VCaP (cell line): Measurements from ENCODE around the gene SH2D3C.

ENCODE experiments used
- H3K27ac ChIP-seq: fragments of 450-650 bp; 2 replicates; pipeline ENCODE4 v1.5.1; 2017
- CTCF ChIP-seq: fragments of 450-650 bp; conservative IDR thresholded peaks from 2 replicates; pipeline ENCODE4 v1.5.1; 2017; ENCODE audit warnings: mild to moderate bottlenecking, moderate library complexity

Gene SH2D3C, protein sequence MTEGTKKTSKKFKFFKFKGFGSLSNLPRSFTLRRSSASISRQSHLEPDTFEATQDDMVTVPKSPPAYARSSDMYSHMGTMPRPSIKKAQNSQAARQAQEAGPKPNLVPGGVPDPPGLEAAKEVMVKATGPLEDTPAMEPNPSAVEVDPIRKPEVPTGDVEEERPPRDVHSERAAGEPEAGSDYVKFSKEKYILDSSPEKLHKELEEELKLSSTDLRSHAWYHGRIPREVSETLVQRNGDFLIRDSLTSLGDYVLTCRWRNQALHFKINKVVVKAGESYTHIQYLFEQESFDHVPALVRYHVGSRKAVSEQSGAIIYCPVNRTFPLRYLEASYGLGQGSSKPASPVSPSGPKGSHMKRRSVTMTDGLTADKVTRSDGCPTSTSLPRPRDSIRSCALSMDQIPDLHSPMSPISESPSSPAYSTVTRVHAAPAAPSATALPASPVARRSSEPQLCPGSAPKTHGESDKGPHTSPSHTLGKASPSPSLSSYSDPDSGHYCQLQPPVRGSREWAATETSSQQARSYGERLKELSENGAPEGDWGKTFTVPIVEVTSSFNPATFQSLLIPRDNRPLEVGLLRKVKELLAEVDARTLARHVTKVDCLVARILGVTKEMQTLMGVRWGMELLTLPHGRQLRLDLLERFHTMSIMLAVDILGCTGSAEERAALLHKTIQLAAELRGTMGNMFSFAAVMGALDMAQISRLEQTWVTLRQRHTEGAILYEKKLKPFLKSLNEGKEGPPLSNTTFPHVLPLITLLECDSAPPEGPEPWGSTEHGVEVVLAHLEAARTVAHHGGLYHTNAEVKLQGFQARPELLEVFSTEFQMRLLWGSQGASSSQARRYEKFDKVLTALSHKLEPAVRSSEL

DNA sequence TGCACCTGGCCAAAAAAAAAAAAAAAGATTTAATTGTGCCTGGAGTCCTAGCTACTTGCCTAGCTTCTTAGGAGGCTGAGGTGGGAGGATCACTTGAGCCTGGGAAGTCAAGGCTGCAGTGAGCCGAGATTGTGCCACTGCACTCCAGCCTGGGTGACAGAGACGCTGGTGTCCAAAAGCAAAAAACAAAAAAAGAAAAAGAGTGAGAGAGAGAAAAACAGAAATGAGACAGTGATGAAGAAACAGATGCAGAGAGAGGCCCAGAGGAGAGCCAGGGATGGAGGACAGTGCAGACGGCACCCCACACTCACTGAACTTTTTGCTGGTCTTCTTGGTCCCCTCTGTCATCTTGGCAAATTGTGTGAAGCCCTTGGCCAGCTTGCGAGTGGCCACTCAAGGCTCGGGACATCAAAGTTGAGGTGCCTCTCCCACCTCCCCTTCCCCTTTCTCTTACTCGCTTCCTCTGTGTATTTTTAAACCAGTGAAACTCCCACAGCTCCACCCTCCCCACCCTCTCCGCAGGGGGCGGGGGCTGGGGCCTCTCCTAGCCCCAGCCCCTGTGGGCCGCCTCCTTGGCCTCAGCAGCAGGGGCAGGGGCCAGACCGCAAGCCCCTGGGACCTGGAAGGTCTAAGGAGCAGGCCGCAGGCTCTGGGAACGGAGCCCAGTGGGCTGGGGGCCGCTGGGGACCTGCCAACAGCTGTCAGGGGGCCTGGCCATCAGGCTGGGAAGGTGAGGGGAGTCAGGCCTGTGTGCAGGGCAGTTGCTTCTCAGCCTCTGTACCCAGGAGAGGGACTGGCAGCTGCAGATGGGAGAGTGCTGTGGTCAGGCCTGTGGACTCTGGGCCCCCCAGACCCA lies at the start of gene SH2D3C:
SH2D3C (minus strand) TSS at position 387 of the 856 bp plus-strand sequence; CDS start at position 348, 39 bp downstream.
- H3K27ac ChIP-seq = no peak within 1 kb of the TSS
- no peak for TF ChIP-seq CTCF

DNA sequence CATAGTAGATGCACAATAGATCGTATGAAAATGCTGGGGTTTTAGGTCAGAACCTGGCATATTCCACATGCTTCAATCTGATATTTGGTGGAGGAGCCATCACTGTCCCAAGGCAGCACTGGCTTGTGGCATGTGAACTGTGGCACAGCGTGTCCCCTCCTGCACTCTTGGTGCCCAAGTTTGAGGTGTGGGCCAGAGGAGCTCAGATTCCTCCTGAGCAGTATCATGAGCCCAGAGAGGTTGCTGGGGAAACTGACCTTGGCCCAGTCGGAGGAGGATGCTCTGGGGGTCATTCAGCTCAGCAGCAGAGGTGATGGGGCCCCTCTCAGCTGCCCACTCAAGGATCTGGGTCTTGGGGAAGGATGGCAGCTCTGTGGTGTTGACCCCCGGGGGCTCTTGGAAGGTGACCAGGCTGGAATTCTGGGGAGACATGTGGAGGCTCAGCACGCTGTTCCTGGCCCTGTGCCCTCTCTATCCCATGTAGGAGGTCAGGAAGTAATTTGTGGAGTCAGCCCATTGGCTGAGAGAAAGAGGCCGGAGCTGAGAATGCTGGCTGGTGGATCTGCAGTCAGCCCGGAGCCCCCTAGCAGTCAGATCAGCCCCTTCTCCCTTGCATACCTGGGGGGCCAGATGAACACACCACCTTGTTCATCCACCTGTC lies 47.9 kb upstream of the SH2D3C start:
- no peak overlapping the region for H3K27ac ChIP-seq
- no peak for TF ChIP-seq CTCF

GRCh38 chr9:127825319-127826051 lies 47.0 kb upstream of the SH2D3C start:
- H3K27ac ChIP-seq = no peak overlapping the region
- TF ChIP-seq CTCF = peak; percentile 27

- TF ChIP-seq CTCF = no peak
- peak overlapping the region; percentile 9; the same call in 1 of the 2 replicates for H3K27ac ChIP-seq
Measured at GRCh38 chr9:127822108-127822507, 43.6 kb upstream of the SH2D3C start.

DNA sequence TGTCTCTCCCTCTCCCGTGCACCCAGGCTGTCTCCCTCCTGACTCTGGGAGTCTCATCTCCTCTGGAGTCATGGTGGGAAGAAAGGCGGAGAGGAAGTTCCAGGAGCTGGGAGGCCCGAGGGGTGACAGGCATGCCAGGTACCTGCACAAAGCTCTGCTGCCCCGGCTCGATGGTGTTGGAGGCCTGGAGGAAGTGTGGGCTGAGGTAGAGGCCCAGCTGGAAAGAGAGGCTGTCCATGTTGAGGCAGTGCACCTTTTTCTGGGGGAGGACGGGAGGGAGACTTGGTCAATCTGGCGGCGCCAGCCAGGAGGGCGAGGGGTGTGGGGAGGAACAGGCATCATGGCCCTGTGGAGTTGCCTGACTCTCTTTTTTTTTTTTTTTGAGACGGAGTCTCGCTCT lies 40.1 kb upstream of the SH2D3C start:
- TF ChIP-seq CTCF = no peak
- H3K27ac ChIP-seq = no peak overlapping the region

DNA sequence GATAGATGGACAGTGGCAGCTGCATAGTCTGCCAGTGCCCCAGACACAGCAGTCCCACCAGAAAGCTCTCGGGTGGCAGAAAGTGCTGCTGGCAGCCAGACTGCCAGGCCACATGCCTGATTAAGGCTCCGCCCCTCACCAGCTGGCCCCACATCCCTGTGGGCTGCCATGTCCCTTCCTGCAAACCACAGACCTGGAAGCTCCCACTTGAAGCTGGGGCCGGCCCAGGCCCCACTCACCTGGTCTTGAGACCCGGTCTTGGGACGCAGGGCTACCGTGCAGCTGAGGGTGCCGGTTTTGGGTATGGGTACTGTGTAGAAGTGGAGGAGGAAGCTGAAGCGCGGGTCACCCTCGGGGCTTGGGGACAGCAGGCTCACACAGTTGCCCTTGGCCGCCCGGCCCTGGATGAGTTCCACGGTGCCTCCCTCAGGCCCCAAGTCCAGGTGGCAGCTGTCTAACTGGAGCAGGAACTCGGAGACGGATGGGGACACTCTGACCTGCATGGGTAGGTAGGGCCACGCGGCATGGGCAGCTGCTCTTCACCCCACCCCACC lies 39.5 kb upstream of the SH2D3C start:
- no peak for TF ChIP-seq CTCF
- no peak overlapping the region for H3K27ac ChIP-seq
